ENCODE results near the gene LLGL2.

DNA sequence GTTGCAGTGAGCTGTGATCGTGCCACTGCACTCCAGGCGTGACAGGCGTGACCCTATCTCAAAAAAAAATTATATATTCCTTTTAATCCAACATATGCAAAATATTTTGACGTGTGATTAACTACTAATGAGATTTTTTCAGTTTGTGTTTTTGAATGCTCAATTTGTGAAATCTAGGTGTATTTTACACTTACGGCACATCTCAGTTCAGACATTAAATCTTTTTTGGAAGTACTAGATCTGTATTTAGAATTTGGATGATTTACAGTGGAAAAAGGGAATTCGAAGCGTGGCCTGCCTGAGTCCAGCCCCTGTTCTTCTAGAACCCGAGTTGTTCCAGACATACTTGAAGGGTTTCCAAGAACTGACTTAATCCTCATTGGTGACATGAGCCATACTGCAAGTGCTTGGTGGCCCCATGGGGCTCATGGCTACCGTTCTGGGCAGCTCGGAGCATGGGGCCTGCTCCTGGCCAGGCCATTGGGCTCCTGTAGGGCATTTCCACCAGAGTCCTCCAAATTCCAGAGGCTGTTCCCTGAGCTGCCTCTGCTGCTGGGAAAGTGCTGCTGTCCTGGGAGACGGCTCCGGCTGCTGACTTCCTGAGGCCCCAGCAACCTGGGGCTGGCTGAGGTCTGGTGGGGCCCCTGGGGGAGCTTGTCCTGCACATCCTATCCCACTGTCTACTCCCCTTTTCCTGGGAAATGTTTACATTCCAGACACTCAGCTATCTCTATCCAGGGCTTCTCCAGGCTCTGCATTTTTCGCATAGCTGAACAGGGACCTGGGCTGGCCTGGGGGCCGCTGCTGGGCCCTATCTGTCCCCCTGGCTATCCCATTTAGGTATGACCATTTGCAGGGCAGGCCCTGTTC, 27.2 kb downstream of the LLGL2 start:
- no peak for TF ChIP-seq TAF1 (IDR thresholded peaks at IDR 0.05; ENCODE audit: borderline replicate concordance, insufficient read depth, low read length)
- no peak for TF ChIP-seq POLR2AphosphoS5 (IDR thresholded peaks at IDR 0.05; ENCODE audit: low read depth, low read length)

All from PFSK-1 (cell line).